ENCODE measurements around the gene TRAF1. TPM values are rescaled to one million over a fixed set of nuclear protein-coding genes. Genes with fewer than 3 reads are reported as not detected.

TRAF1 gene
- total RNA-seq, 1 donor from 2014 or later = 8.0 TPM

GRCh38 chr9:120894321-120895148, 32.1 kb downstream of the TRAF1 start:
- intact Hi-C loops (cut with DNase I) = no loop called here
- DNase-seq (ENCODE audit: low spot score) (peak; percentile 74), ATAC-seq (peak; percentile 70)

GRCh38 chr9:120893611-120894307, 32.8 kb downstream of the TRAF1 start:
- intact Hi-C loops (cut with DNase I) = no loop called here
- ATAC-seq = peak; percentile 7
- DNase-seq (ENCODE audit: low spot score) = no peak

- intact Hi-C loops (cut with DNase I) = no loop called here
Measured at GRCh38 chr9:120892748-120893610, 33.6 kb downstream of the TRAF1 start.

DNA sequence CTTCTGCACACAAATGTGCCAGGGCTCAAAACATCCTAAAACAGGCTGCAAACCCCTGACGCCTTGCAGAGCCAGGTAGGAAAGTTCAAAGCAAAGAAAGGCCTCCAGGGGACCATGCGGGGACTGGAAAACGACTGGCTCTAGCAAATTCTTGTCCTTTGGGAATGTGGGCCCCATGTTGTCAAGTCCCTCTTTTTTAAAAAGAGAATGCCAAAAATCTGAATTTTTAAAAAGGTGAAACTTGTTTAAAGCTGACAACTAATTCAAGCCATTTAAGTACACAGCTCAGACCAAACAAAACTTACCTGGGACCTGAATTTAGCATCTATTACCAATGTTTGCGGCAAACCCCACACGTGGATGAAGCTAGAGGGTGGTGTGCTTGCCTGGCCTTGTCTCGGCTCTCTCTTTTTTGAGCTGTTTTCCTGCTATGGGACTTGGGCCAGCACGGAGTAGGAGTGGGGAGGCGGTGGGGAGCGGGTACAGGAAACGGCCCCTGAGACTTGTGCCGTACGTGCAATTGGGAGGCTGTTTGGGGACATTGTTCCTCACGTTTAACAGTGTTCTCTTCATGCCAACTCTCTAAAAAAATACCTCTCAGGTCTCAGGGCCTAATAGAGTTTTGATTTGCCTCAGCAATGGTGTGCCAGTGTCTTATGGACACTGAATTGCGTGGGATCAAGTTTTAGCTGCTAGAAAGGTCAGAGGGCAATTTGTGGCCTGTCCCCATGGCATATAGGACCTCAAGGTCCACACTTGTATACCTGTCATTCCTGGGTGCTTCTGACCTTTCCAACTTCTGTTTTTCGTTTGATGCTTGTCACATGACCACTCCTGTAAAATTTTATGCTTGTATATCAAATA, 34.5 kb downstream of the TRAF1 start:
- DNase-seq (ENCODE audit: low spot score) (no peak), ATAC-seq (no peak)
- intact Hi-C loops (cut with DNase I) = no loop called here

More at GRCh38 chr9:120892748-120893610, 33.6 kb downstream of the TRAF1 start:
- ATAC-seq (no peak), DNase-seq (ENCODE audit: low spot score) (no peak)

DNA sequence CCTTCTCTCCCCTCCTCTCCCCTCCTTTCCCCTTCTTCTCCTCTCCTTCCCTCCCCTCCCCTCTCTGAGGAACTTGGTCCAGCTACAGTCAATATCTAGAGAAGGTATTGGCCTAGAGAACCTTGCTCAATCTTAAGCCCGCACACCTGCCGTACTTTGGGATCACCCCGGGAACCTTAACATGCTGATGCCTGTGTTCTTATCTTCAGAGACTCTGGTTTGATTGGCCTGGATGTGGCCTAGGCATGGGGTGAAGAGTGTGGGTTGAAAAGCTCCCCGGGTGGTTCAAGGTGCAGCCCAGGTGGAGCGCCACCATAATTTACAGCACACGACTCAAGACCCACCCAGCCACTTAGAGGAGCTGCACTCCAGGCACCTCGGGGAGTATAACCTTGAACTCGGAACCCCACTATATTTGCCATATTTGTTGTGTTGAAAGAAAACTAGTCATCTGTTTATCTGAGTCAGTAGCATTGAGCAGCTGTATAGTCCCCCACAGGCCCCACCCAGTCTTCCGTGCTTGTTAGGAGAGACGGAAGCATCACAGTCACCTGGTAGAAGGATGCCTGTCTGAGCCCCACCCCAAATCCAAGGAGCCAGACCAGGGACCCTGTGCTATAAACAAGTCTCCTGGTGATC, 35.2 kb downstream of the TRAF1 start:
- ATAC-seq (no peak), DNase-seq (ENCODE audit: low spot score) (no peak)
- intact Hi-C loops (cut with DNase I) = no loop called here

DNA sequence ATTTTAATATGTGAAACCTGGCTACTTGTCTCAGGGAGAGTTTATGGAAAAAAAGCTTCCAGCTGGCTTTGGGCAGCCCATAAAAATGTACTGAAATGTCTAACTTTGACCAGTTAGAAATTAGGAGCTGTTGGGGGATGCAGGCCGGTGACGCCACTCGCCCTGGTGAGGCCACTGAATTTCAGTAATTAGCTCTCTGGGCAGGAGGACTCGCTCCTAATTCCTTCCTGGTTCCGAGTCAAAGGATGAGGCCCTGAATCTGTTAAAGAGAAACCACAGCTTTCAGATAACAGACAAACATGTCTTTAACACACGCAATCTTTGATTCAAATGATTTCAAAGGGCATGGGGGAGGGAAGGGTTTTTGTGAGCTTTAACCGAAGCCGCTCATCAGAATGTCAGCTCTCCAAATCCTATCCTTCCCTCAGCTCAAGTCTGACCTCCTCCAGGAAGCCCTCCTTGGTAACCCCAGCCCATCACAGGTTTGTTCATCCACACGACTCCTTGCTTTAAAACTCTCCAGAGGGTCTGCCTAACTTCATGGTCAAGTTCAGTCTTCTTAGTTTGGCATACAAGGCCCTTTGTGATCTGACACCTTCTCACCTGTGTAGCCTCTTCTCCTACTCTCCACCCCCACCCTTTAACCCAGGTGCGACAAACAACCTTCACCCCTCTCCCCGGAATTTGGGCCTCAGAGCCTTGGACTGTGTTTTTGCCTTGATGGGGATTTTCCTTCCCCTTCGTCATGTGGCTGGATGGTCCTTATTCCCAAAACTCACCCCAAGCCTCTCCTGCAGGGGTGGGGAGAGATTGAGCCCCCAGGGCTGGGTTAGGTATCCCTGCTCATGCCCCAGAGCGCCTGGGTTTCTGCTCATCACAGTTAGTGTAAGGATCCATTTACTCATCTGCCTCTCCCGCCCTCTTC, 36.0 kb downstream of the TRAF1 start:
- peak; percentile 62 for ATAC-seq
- DNase-seq (ENCODE audit: low spot score) = no peak
- intact Hi-C loops (cut with DNase I) = no loop called here

DNA sequence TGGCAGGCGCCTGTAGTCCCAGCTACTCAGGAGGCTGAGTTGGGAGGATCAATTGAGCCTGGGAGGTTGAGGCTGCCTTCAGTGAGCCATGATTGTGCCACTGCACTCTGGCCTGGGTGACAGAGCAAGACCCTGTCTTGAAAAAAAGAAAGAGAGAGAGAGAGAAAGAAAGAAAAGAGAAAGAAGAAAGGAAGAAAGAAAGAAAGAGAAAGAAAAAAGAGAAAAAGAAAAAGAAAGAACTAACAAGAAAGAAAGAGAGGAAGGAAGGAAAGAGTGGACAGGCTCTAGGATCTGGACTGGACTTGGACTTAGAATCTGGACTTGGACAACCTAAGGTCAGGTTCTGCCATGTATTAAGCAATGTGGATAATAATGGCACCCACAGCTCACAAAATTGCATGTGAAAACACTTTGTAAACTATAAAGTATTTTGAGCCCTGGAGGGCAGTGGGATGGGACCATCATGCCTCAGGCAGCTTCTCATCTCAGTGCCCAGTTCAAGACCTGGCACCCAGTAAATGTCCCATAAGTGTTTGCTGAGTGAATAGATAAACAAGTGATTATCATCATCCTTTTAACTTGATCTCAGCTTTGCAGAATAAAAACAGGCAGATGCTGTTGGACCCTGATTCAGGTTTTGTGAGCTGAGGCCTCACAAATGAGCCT, 36.9 kb downstream of the TRAF1 start:
- ATAC-seq (peak; percentile 65), DNase-seq (ENCODE audit: low spot score) (no peak)
- intact Hi-C loops (cut with DNase I) = no loop called here

DNA sequence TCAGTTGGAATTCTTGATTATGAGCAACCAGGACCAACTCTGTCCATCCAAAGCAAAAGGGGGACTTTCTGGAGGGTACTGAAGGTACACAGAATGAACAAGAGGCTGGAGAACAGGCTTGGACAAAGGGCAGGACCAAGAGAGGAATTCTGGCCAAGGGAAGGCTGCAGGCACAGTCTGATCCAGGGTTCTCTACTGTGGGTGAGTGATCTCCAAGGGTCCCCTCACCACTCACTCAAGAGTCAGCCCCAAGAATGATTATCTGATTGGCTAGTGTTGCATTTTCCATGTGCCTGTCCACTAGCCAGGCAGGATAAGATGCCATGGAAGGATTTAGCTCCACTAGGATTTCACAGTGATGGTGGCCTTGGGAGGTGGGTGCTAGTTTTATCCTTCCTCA, 38.0 kb downstream of the TRAF1 start:
- ATAC-seq = no peak
- intact Hi-C loops (cut with DNase I) = no loop called here
- DNase-seq (ENCODE audit: low spot score) = no peak

DNA sequence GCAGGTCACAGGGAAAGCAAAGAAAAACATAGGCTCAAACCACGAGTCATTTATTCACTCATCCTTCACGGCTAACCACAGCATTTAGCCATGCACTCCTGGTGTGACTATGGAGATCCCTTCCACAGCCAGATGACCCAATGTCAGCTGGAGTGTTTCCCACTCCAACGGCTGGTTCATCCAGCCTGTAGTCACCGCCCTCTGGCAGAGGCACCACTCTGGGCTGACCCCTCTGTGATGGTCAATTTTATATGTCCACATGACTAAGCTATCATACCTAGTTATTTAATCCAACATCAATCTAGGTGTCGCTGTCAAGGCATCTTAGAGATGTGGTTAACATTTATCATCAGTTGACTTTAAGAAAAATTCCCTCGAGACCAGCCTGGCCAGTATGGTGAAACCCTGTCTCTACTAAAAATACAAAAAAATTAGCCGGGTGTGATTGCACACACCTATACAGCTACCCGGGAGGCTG, 40.1 kb downstream of the TRAF1 start:
- intact Hi-C loops (cut with DNase I) = no loop called here
- DNase-seq (ENCODE audit: low spot score) (peak; percentile 59), ATAC-seq (peak; percentile 73)

- ATAC-seq = peak; percentile 58
- DNase-seq (ENCODE audit: low spot score) = no peak
- intact Hi-C loops (cut with DNase I) = no loop called here
Measured at GRCh38 chr9:120885958-120886357, 40.6 kb downstream of the TRAF1 start.

- no peak for DNase-seq (ENCODE audit: low spot score)
- intact Hi-C loops (cut with DNase I) = no loop called here
Measured at GRCh38 chr9:120885457-120885856, 41.1 kb downstream of the TRAF1 start.

DNA sequence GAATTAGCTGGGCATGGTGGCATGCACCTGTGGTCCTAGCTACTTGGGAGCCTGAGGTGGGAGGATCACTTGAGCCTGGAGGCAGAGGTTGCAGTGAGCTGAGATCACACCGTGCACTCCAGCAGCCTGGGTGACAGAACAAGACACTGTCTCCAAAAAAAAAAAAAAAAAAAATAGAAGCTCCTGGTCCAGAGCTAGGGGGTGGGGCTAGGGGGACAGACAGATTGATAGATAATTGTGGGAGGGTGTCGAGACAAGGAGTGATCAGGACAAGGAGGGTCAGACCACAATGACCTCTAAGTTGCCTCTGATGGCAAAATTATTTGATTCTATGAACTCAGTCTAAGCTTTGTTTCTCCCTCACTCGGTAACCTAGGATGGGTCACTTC, 43.0 kb downstream of the TRAF1 start:
- DNase-seq (ENCODE audit: low spot score) (no peak), ATAC-seq (no peak)
- intact Hi-C loops (cut with DNase I) = no loop called here

More at GRCh38 chr9:120885457-120885856, 41.1 kb downstream of the TRAF1 start:
- ATAC-seq = no peak

DNA sequence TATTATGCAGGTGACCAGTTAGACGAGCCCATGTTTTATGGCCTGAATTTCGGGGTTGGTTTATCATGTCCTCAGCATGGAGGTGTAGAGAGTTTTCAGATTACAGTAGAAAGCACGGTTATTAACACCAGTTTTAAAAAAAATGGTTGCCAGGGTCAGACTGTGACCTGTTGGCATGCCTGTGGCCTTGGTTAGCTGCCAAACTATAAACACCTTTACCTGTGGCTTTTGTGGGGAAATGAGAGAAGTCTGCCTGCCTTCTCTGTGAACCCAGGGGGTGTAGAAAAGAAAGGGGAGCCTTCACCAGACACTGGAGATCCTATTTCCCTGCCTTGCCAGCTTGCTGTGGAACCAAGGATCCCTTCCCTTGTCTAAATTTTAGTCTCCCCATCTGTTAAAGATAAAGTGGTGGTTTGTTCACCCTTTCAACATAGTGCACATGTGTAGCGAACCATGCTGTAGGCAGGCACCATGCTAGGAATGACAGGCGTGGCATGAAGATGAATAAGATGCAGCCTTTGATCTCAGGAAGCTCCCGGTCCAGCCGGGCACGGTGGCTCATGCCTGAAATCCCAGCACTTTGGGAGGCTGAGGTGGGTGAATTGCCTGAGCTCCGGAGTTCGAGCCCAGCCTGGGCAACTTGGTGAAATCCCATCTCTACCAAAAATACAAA, 43.5 kb downstream of the TRAF1 start:
- no peak for ATAC-seq
- DNase-seq (ENCODE audit: low spot score) = no peak
- intact Hi-C loops (cut with DNase I) = no loop called here

DNA sequence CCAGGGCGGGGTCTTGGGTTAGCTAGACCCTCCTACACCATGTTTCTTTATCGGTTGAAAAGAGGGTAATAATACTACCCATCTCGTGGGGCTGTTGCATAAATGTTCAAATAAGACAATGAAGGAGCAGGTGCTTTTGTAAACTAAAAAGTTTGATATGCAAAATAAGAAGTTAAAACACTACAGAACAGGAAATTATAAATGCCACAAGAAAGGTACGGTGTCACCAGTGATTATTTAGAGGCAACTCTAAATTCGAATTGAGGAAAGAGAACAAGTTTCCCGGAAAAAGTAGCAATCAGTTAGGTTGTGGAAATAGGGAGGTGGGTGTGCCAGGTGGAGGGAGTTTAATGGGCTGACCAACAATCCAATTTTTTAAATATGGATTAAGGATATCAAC, 47.1 kb downstream of the TRAF1 start:
- no peak for ATAC-seq
- intact Hi-C loops (cut with DNase I) = loop anchor here (5.0 kb wide), 1 partner anchor 48 kb away; the partner anchor contains the start of gene TRAF1
- no peak for DNase-seq (ENCODE audit: low spot score)

- intact Hi-C loops (cut with DNase I) = loop anchor here (5.0 kb wide), 1 partner anchor 49 kb away; the partner anchor contains the start of gene TRAF1
- DNase-seq (ENCODE audit: low spot score) (no peak), ATAC-seq (no peak)
Measured at GRCh38 chr9:120878188-120879130, 48.1 kb downstream of the TRAF1 start.

Measured in sciatic nerve (tissue), 2 donors.